CD14-positive monocyte (primary cell): ENCODE measurements around the gene DLD. TPM values are rescaled to one million over a fixed set of nuclear protein-coding genes. Genes with fewer than 3 reads are reported as not detected.

Source experiments
- DNase-seq, 3 donors: peaks; one replicate each; pipeline ENCODE4 v3.0.0-alpha.2; 2011 to 2022
- H2AFZ ChIP-seq: 2 replicates; pipeline ENCODE4 v1.6.0; 2012; ENCODE audit warnings: mild to moderate bottlenecking, low read depth, low read length, inconsistent platforms; ENCODE audit not compliant: insufficient read depth, poor library complexity, severe bottlenecking
- H3K27ac ChIP-seq, 2 donors: 1 replicate in 1 of 2; 2 replicates in 1 of 2; pipeline ENCODE4 v1.5.1; 2012 to 2013; ENCODE audit warnings: low read length in 2 of 2, control low read depth in 1 of 2, inconsistent platforms in 1 of 2, low read depth in 1 of 2, mild to moderate bottlenecking in 1 of 2
- H3K27me3 ChIP-seq, 2 donors: one replicate each; pipeline versions ENCODE4 v1.6.0 to v1.6.1; 2011 to 2013; ENCODE audit warnings: low read length in 2 of 2; ENCODE audit not compliant: control insufficient read depth in 2 of 2, insufficient read depth in 2 of 2
- H3K36me3 ChIP-seq, 2 donors: replicated peaks in 1 of 2; 1 replicate in 1 of 2; 2 replicates in 1 of 2; pipeline versions ENCODE4 v1.5.1 to v1.6.1; 2012 to 2013; ENCODE audit warnings: low read length in 2 of 2, control low read depth in 1 of 2, inconsistent platforms in 1 of 2, mild to moderate bottlenecking in 1 of 2; ENCODE audit not compliant: insufficient read depth in 2 of 2, control insufficient read depth in 1 of 2
- H3K4me1 ChIP-seq, 2 donors: 1 replicate in 1 of 2; 2 replicates in 1 of 2; pipeline versions ENCODE4 v1.5.1 to v1.6.1; 2012 to 2013; ENCODE audit warnings: low read length in 2 of 2, control low read depth in 1 of 2, inconsistent platforms in 1 of 2, mild to moderate bottlenecking in 1 of 2, moderate library complexity in 1 of 2; ENCODE audit not compliant: insufficient read depth in 2 of 2, control insufficient read depth in 1 of 2
- H3K4me2 ChIP-seq: replicated peaks from 2 replicates; pipeline ENCODE3; 2012; ENCODE audit warnings: low read length, moderate library complexity, mild to moderate bottlenecking; ENCODE audit not compliant: poor library complexity, severe bottlenecking; ENCODE audit errors: extremely low read depth
- H3K4me3 ChIP-seq, 3 experiments: fragments of 200-600 bp in 1 of 3; sonication (generic) in 1 of 3; replicated peaks in 1 of 3; 1 replicate in 2 of 3; 2 replicates in 1 of 3; pipeline ENCODE4 v1.5.1; 2011 to 2013; ENCODE audit warnings: low read length in 3 of 3, mild to moderate bottlenecking in 3 of 3, control low read depth in 2 of 3, low read depth in 2 of 3, inconsistent platforms in 1 of 3, moderate library complexity in 1 of 3
- H3K79me2 ChIP-seq: 2 replicates; pipeline ENCODE4 v1.6.0; 2012; ENCODE audit warnings: mild to moderate bottlenecking, control low read depth, inconsistent platforms, low read length, moderate library complexity; ENCODE audit not compliant: insufficient read depth
- H3K9ac ChIP-seq: 2 replicates; pipeline ENCODE4 v1.6.0; 2017; ENCODE audit warnings: low read length, mild to moderate bottlenecking; ENCODE audit not compliant: insufficient read depth, poor library complexity, severe bottlenecking
- H3K9me3 ChIP-seq, 2 donors: replicated peaks in 1 of 2; 1 replicate in 1 of 2; 2 replicates in 1 of 2; pipeline versions ENCODE4 v1.5.1 to v1.6.1; 2012 to 2013; ENCODE audit warnings: low read length in 2 of 2, control low read depth in 1 of 2; ENCODE audit not compliant: control insufficient read depth in 1 of 2, insufficient read depth in 1 of 2
- H4K20me1 ChIP-seq: 2 replicates; pipeline ENCODE4 v1.6.0; 2012; ENCODE audit warnings: mild to moderate bottlenecking, low read length, control low read depth, moderate library complexity; ENCODE audit not compliant: insufficient read depth
- H3K27ac Mint-ChIP-seq, 7 donors: one replicate each; pipeline ENCODE4 v1.8.0; 2020; ENCODE audit warnings: mild to moderate bottlenecking in 7 of 7, mixed read lengths in 7 of 7, moderate library complexity in 6 of 7, inconsistent platforms in 2 of 7
- H3K27me3 Mint-ChIP-seq, 3 donors: one replicate each; pipeline ENCODE4 v1.8.0; 2021 to 2022; ENCODE audit warnings: low read depth in 3 of 3, mild to moderate bottlenecking in 3 of 3, mixed read lengths in 3 of 3, moderate library complexity in 3 of 3, inconsistent platforms in 1 of 3
- H3K36me3 Mint-ChIP-seq, 2 donors: one replicate each; pipeline ENCODE4 v1.8.0; 2020; ENCODE audit warnings: mixed read lengths in 2 of 2, inconsistent platforms in 1 of 2, mild to moderate bottlenecking in 1 of 2
- H3K4me1 Mint-ChIP-seq: one replicate; pipeline ENCODE4 v1.8.0; 2020; ENCODE audit warnings: mild to moderate bottlenecking, mixed read lengths
- H3K4me3 Mint-ChIP-seq, 2 donors: one replicate each; pipeline ENCODE4 v1.8.0; 2020; ENCODE audit warnings: mild to moderate bottlenecking in 2 of 2, mixed read lengths in 2 of 2, moderate library complexity in 1 of 2
- H3K9me3 Mint-ChIP-seq, 7 donors: one replicate each; pipeline ENCODE4 v1.8.0; 2020 to 2022; ENCODE audit warnings: mixed read lengths in 7 of 7, mild to moderate bottlenecking in 6 of 7, moderate library complexity in 6 of 7, inconsistent platforms in 2 of 7
- CTCF ChIP-seq: fragments of 200-600 bp; IDR thresholded peaks from one replicate; pipeline ENCODE4 v1.8.0; 2022; ENCODE audit warnings: antibody characterized with exemption, mild to moderate bottlenecking
- WGBS: methylation state at CpG from one replicate; pipeline ENCODE4 v1.1.5; 2013; ENCODE audit warnings: missing lambda C conversion rate; ENCODE audit not compliant: insufficient coverage; 5-methylcytosine and 5-hydroxymethylcytosine counted together
- intact Hi-C, 2 donors: fragments of 100-400 bp; cut with micrococcal nuclease; formaldehyde crosslinking; loops; one replicate each; pipeline versions ENCODE4 v1.15.0 to v1.15.1; 2023
- polyA plus RNA-seq, 3 donors: library from polyadenylated mRNA; depleted of rRNA in 1 of 3; unstranded in 2 of 3; stranded (reverse) in 1 of 3; fragments of 300-500 nt in 2 of 3; fragments of >200 nt in 1 of 3; fragmentation: Illumina TruSeq in 2 of 3; gene quantifications; 1 replicate in 2 of 3; 2 replicates in 1 of 3; pipeline ENCODE4 v1.2.3, GENCODE V29; 2012 to 2021

DLD gene
- polyA plus RNA-seq, 3 donors: 54.5 to 73.6 (median 70.1) TPM

GRCh38 chr7:107876916-107877315 lies 14.1 kb upstream of the DLD start:
- no peak for DNase-seq
- Histone ChIP-seq H3K9ac (no peak overlapping the region), H3K9me3 (no peaks in the 10 kb centered on the region), H3K27ac (no peak overlapping the region), H2AFZ (peak overlapping the region; percentile 48), H3K27me3 (no peaks in the 10 kb centered on the region), H3K4me2 (no peak overlapping the region), H3K79me2 (no peaks in the 10 kb centered on the region), H3K36me3 (no peaks in the 10 kb centered on the region), H3K4me1 (peaks cover 18 to 25% of the 10 kb centered on the region in 2 donors), H3K4me3 (no peak overlapping the region), H4K20me1 (no peaks in the 10 kb centered on the region)
- Mint-ChIP-seq H3K9me3 (no peaks in the 10 kb centered on the region), H3K36me3 (no peaks in the 10 kb centered on the region), H3K4me3 (no peak overlapping the region), H3K27me3 (peaks cover 0 to 5% (median 0%) of the 10 kb centered on the region in 3 donors), H3K4me1 (peaks cover 27% of the 10 kb centered on the region), H3K27ac (peak overlapping the region in 3 of 7 donors; percentile 30 to 81 (median 70))
- intact Hi-C loops: loop anchor here (10.0 kb wide), 4 partner anchors 132 to 672 kb away; partner anchors contain the start of gene CBLL1 (in 1 of the 2)
- WGBS: no CpG with 5 or more reads among the region's 2 CpGs
- no peak for TF ChIP-seq CTCF

GRCh38 chr7:107877731-107878382 lies 13.1 kb upstream of the DLD start:
- Histone ChIP-seq H3K9me3 (no peaks in the 10 kb centered on the region), H3K79me2 (no peaks in the 10 kb centered on the region), H3K27ac (no peak overlapping the region), H3K27me3 (no peaks in the 10 kb centered on the region), H2AFZ (peak overlapping the region; percentile 48), H3K36me3 (no peaks in the 10 kb centered on the region), H3K4me3 (no peak overlapping the region), H4K20me1 (no peaks in the 10 kb centered on the region), H3K4me2 (no peak overlapping the region), H3K9ac (no peak overlapping the region), H3K4me1 (peaks cover 18 to 25% of the 10 kb centered on the region in 2 donors)
- no peak overlapping the region for H3K4me3 Mint-ChIP-seq
- TF ChIP-seq CTCF: no peak
- no peaks in the 10 kb centered on the region for H3K9me3 Mint-ChIP-seq
- H3K27ac Mint-ChIP-seq: no peak overlapping the region
- H3K4me1 Mint-ChIP-seq: peaks cover 27% of the 10 kb centered on the region
- intact Hi-C loops: loop anchor here (10.0 kb wide), 4 partner anchors 133 to 673 kb away; partner anchors contain the start of gene CBLL1 (in 1 of the 2)
- peaks cover 1 to 5% (median 4%) of the 10 kb centered on the region in 3 donors for H3K27me3 Mint-ChIP-seq
- 92% methylated on average over 2 of the region's 5 CpGs for WGBS
- H3K36me3 Mint-ChIP-seq: no peaks in the 10 kb centered on the region
- no peak for DNase-seq
